OCI-LY7 (cell line): ENCODE measurements around the gene LIFR.

Source experiments
- EZH2phosphoT487 ChIP-seq: fragments of 200-600 bp; sonication (generic); IDR thresholded peaks from 2 replicates; pipeline ENCODE4 v1.6.1; 2018; ENCODE audit warnings: low read depth, borderline replicate concordance, mild to moderate bottlenecking, mixed run types, antibody characterized with exemption, low read length, moderate library complexity, mixed read lengths
- TF ChIP-seq, protein P1 (sequence below): fragments of 200-600 bp; sonication (generic); conservative IDR thresholded peaks from 2 replicates; pipeline ENCODE4 v1.5.1; 2014; ENCODE audit warnings: mild to moderate bottlenecking, antibody characterized with exemption, low read length, moderate library complexity, mixed read lengths

DNA sequence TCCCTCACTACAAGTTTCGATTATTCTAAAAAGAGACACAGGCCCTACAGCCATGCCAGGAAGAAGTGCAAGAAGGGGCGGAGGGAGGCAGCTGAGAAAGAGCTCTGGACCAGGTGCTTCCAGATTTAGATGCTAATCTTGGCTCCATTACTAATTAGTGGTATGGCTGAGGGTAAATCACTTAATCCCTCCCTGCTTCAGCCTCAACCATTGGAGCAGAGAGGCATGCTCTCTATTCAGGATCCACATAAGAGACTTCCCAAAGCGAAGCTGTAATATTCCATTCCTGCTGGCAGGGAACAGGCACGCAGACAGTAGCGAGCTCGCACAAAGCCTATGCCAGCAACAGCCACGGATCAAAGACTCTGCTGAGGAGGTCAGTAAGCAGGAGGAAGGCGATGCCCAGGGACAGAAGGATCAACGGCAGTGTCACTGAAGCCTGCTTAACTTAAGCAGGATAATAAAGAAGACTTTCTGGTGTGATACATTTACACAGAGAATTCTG, 24.2 kb downstream of the LIFR start:
- TF ChIP-seq, protein P1, sequence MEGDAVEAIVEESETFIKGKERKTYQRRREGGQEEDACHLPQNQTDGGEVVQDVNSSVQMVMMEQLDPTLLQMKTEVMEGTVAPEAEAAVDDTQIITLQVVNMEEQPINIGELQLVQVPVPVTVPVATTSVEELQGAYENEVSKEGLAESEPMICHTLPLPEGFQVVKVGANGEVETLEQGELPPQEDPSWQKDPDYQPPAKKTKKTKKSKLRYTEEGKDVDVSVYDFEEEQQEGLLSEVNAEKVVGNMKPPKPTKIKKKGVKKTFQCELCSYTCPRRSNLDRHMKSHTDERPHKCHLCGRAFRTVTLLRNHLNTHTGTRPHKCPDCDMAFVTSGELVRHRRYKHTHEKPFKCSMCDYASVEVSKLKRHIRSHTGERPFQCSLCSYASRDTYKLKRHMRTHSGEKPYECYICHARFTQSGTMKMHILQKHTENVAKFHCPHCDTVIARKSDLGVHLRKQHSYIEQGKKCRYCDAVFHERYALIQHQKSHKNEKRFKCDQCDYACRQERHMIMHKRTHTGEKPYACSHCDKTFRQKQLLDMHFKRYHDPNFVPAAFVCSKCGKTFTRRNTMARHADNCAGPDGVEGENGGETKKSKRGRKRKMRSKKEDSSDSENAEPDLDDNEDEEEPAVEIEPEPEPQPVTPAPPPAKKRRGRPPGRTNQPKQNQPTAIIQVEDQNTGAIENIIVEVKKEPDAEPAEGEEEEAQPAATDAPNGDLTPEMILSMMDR = no peak
- no peak for TF ChIP-seq EZH2phosphoT487
